A549 (cell line): ENCODE results near the gene BCAS3. TPM values are rescaled to one million over a fixed set of nuclear protein-coding genes. Genes with fewer than 3 reads are reported as not detected.

Experiments
- ATAC-seq, 2 experiments: fragments of 200-7000 bp in 1 of 2; fragments of >200 bp in 1 of 2; cut with Nextera tagmentation in 1 of 2; cut with Tn5 transposase in 1 of 2; 3 replicates each; pipeline versions ENCODE4 v1.8.0 to v1.9.1; 2018 to 2020; ENCODE audit warnings: mild to moderate bottlenecking in 1 of 2, moderate library complexity in 1 of 2
- CTCF ChIA-PET: fragments of 300-600 bp; sonication (Branson Sonifier 250); formaldehyde crosslinking; extraction: SDS; loops from one replicate; lab custom pipeline; 2021; ENCODE audit warnings: antibody characterized with exemption, inconsistent platforms; lab: Yijun Ruan, JAX
- POLR2A ChIA-PET: fragments of 350-600 bp; formaldehyde crosslinking; extraction: SDS; loops from one replicate; lab custom pipeline; 2021; ENCODE audit warnings: antibody characterized with exemption, inconsistent platforms; lab: Yijun Ruan, JAX
- DNase-seq, 2 experiments: peaks; one replicate each; pipeline versions ENCODE4 v3.0.0 to v3.0.0-alpha.2; 2011 to 2016; ENCODE audit warnings: low read depth in 1 of 2, low spot score in 1 of 2
- FAIRE-seq: peaks from 2 replicates; lab custom pipeline; 2011; peaks lifted over from hg19 to GRCh38; lab: Jason Lieb, UNC
- H3K27ac ChIP-seq, 2 experiments: fragments of >200 bp; sonication (Bioruptor Twin); formaldehyde crosslinking; 3 replicates each; pipeline ENCODE4 v1.5.1; 2016 to 2017
- H3K4me1 ChIP-seq: fragments of >200 bp; sonication (Bioruptor Twin); formaldehyde crosslinking; 3 replicates; pipeline ENCODE4 v1.6.1; 2016
- H3K4me2 ChIP-seq: fragments of >200 bp; sonication (Bioruptor Twin); formaldehyde crosslinking; 3 replicates; pipeline ENCODE4 v1.6.1; 2016
- H3K4me3 ChIP-seq: fragments of >200 bp; sonication (Bioruptor Twin); formaldehyde crosslinking; 3 replicates; pipeline ENCODE4 v1.5.1; 2016
- H3K9me3 ChIP-seq: fragments of >200 bp; sonication (Bioruptor Twin); formaldehyde crosslinking; 3 replicates; pipeline ENCODE4 v1.6.1; 2016
- ATOH8 ChIP-seq: fragments of 250-450 bp; sonication (Bioruptor Pico); IDR thresholded peaks from 2 replicates; pipeline ENCODE4 v1.5.0; 2020; ENCODE audit warnings: low read depth, mild to moderate bottlenecking, moderate library complexity
- CBX2 ChIP-seq: fragments of 200-600 bp; sonication (generic); IDR thresholded peaks from 2 replicates; pipeline ENCODE4 v1.6.1; 2016; ENCODE audit warnings: low read depth, mild to moderate bottlenecking, borderline replicate concordance
- E2F6 ChIP-seq: IDR thresholded peaks from 2 replicates; pipeline ENCODE4 v1.6.1; 2012; ENCODE audit warnings: low read depth, borderline replicate concordance
- ELK1 ChIP-seq: fragments of 150-350 bp; IDR thresholded peaks from 2 replicates; pipeline ENCODE4 v1.6.1; 2014; ENCODE audit warnings: low read depth, mild to moderate bottlenecking, low read length
- EP300 ChIP-seq, 2 experiments: fragments of >200 bp; sonication (Bioruptor Twin); formaldehyde crosslinking; IDR thresholded peaks; 2 replicates in 1 of 2; 3 replicates in 1 of 2; pipeline ENCODE4 v1.6.1; 2016 to 2017
- ESRRA ChIP-seq: fragments of 150-350 bp; IDR thresholded peaks from 2 replicates; pipeline ENCODE4 v1.6.1; 2014; ENCODE audit warnings: mild to moderate bottlenecking, low read length, borderline replicate concordance
- FOSL2 ChIP-seq, 2 experiments: fragments of 450-650 bp in 1 of 2; fragments of >200 bp in 1 of 2; sonication (Bioruptor Twin) in 1 of 2; formaldehyde crosslinking; IDR thresholded peaks; 2 replicates each; pipeline versions ENCODE4 v1.5.0 to v1.6.1; 2016 to 2020; ENCODE audit warnings: mild to moderate bottlenecking in 1 of 2, moderate library complexity in 1 of 2
- FOXS1 ChIP-seq: fragments of 250-450 bp; sonication (Bioruptor Pico); IDR thresholded peaks from 2 replicates; pipeline ENCODE4 v1.5.0; 2020; ENCODE audit warnings: mild to moderate bottlenecking, moderate library complexity
- GATA3 ChIP-seq: IDR thresholded peaks from 2 replicates; pipeline ENCODE4 v1.6.1; 2012; ENCODE audit warnings: borderline replicate concordance
- HDAC2 ChIP-seq: fragments of 200-600 bp; sonication (generic); IDR thresholded peaks from 2 replicates; pipeline ENCODE4 v1.6.1; 2016
- HEYL ChIP-seq: fragments of 250-450 bp; sonication (Bioruptor Pico); IDR thresholded peaks from 2 replicates; pipeline ENCODE4 v1.8.0; 2021; ENCODE audit warnings: mild to moderate bottlenecking, moderate library complexity
- MAFK ChIP-seq: fragments of 450-650 bp; IDR thresholded peaks from 2 replicates; pipeline ENCODE4 v1.6.1; 2014; ENCODE audit not compliant: partially characterized antibody
- MYC ChIP-seq: IDR thresholded peaks from 2 replicates; pipeline ENCODE4 v1.6.1; 2012; ENCODE audit warnings: mild to moderate bottlenecking, inconsistent platforms, low read length, improper control_type of control experiment, borderline replicate concordance
- NFE2L2 ChIP-seq: fragments of 150-350 bp; conservative IDR thresholded peaks from 2 replicates; pipeline ENCODE4 v1.6.1; 2014; ENCODE audit warnings: low read length
- NPAS2 ChIP-seq: fragments of 250-450 bp; sonication (Bioruptor Pico); IDR thresholded peaks from 2 replicates; pipeline ENCODE4 v1.8.0; 2022; ENCODE audit warnings: mild to moderate bottlenecking, moderate library complexity, borderline replicate concordance
- PHF8 ChIP-seq: fragments of 200-600 bp; sonication (generic); IDR thresholded peaks from 2 replicates; pipeline ENCODE4 v1.6.1; 2016; ENCODE audit warnings: low read depth, mild to moderate bottlenecking, antibody characterized with exemption, moderate library complexity, borderline replicate concordance
- POLR2A ChIP-seq: IDR thresholded peaks from 2 replicates; pipeline ENCODE4 v1.6.1; 2012; ENCODE audit warnings: mild to moderate bottlenecking, low read length
- RAD21 ChIP-seq, 2 experiments: fragments of >200 bp in 1 of 2; sonication (Bioruptor Twin) in 1 of 2; formaldehyde crosslinking in 1 of 2; IDR thresholded peaks in 1 of 2; conservative IDR thresholded peaks in 1 of 2; 2 replicates in 1 of 2; 3 replicates in 1 of 2; pipeline ENCODE4 v1.6.1; 2012 to 2018; ENCODE audit warnings: inconsistent platforms in 1 of 2
- RARB ChIP-seq: fragments of 250-450 bp; sonication (Bioruptor Pico); IDR thresholded peaks from 2 replicates; pipeline ENCODE4 v1.8.0; 2021; ENCODE audit warnings: mild to moderate bottlenecking, moderate library complexity
- REST ChIP-seq: fragments of 200-600 bp; sonication (generic); IDR thresholded peaks from 2 replicates; pipeline ENCODE4 v1.6.1; 2016; ENCODE audit warnings: antibody characterized with exemption, mild to moderate bottlenecking, moderate library complexity
- RFX5 ChIP-seq: fragments of 450-650 bp; IDR thresholded peaks from 2 replicates; pipeline ENCODE4 v1.7.1; 2014; ENCODE audit warnings: antibody characterized with exemption, mild to moderate bottlenecking, moderate library complexity
- TFCP2L1 ChIP-seq: fragments of 250-450 bp; sonication (Bioruptor Pico); IDR thresholded peaks from 2 replicates; pipeline ENCODE4 v1.5.0; 2021; ENCODE audit warnings: mild to moderate bottlenecking
- TP53 ChIP-seq: fragments of 250-450 bp; sonication (Bioruptor Pico); IDR thresholded peaks from 2 replicates; pipeline ENCODE4 v1.5.0; 2021; ENCODE audit warnings: mild to moderate bottlenecking, moderate library complexity
- ZFP36 ChIP-seq: fragments of 450-650 bp; IDR thresholded peaks from 2 replicates; pipeline ENCODE4 v1.6.1; 2014; ENCODE audit warnings: borderline replicate concordance; ENCODE audit not compliant: partially characterized antibody
- WGBS: methylation state at CpG from one replicate; pipeline ENCODE4 v1.1.6; 2017; ENCODE audit errors: missing lambda C conversion rate; 5-methylcytosine and 5-hydroxymethylcytosine counted together
- polyA plus RNA-seq, 4 experiments: library from polyadenylated mRNA; depleted of rRNA in 3 of 4; stranded (reverse); fragments of >200 nt; fragmentation: RNase III in 1 of 4; extraction: RNeasy Plus Mini Kit Qiagen cat#74134 plus additional on column Dnase treatment in 1 of 4; gene quantifications; 2 replicates in 3 of 4; 3 replicates in 1 of 4; pipeline ENCODE4 v1.2.3, GENCODE V29; 2011 to 2017
- TF ChIP-seq, protein P1 (sequence below): IDR thresholded peaks from 2 replicates; pipeline ENCODE4 v1.6.1; 2012
- TF ChIP-seq, protein P2 (sequence below): fragments of 450-650 bp; IDR thresholded peaks from 2 replicates; pipeline ENCODE4 v1.6.1; 2014; ENCODE audit warnings: antibody characterized with exemption
- TF ChIP-seq, protein P3 (sequence below): fragments of >200 bp; sonication (Bioruptor Twin); formaldehyde crosslinking; IDR thresholded peaks from 2 replicates; pipeline ENCODE4 v1.6.1; 2016

Gene BCAS3
- polyA plus RNA-seq, 2 of the 4 experiments (the other 2 are of a cell fraction): 14.7 to 43.4 TPM

- ATAC-seq (no peak), DNase-seq (no peak), FAIRE-seq (peak; percentile 72)
- Histone ChIP-seq H3K4me2 (no peak overlapping the region), H3K27ac (no peak overlapping the region), H3K9me3 (peaks cover 20% of the 10 kb centered on the region), H3K4me1 (no peaks in the 10 kb centered on the region), H3K4me3 (no peak overlapping the region)
- POLR2A ChIA-PET: no interaction called here
- TF ChIP-seq RARB (CRISPR knock-in tag): no peak
- TF ChIP-seq, protein P1, sequence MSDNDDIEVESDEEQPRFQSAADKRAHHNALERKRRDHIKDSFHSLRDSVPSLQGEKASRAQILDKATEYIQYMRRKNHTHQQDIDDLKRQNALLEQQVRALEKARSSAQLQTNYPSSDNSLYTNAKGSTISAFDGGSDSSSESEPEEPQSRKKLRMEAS: no peak
- no peak for TF ChIP-seq POLR2A
- TF ChIP-seq, protein P2, sequence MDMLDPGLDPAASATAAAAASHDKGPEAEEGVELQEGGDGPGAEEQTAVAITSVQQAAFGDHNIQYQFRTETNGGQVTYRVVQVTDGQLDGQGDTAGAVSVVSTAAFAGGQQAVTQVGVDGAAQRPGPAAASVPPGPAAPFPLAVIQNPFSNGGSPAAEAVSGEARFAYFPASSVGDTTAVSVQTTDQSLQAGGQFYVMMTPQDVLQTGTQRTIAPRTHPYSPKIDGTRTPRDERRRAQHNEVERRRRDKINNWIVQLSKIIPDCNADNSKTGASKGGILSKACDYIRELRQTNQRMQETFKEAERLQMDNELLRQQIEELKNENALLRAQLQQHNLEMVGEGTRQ: no peak
- no peak for TF ChIP-seq RAD21 (conservative IDR thresholded peaks at IDR 0.05 in 1 of 2, IDR thresholded peaks at IDR 0.05 in 1 of 2)
- TF ChIP-seq FOSL2 (IDR thresholded peaks at IDR 0.05): no peak
- 0 out of 2 replicates have a peak, but pooled peaks have one; percentile 27 for TF ChIP-seq FOSL2 (CRISPR knock-in tag; IDR thresholded peaks at IDR 0.05)
- 93% methylated on average over 2 of the region's 2 CpGs for WGBS
- CTCF ChIA-PET: interaction anchor here (1.1 kb wide), 1 partner anchor 15 kb away, joined by 4 read pairs; no protein-coding TSS in a partner anchor
Measured at GRCh38 chr17:61088556-61088955, 410.9 kb downstream of the BCAS3 start.

DNA sequence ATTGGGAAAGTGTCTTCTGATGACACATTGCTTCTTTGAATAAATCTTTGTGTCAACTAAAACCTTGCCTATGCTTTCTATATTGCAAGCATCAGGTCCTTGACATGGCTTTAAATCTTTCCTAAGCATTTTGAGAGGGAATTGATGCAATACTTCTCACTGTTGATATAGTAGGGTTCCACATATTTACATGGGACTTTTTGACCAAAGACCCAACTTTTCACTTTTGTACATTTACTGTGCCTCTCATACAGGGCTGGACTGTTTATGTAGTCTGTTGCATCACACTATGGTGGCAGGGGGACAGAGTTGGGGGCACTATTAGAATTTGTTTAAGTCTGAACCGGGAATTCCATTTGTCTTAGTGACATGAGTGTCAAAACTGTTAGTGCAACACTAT, 413.4 kb downstream of the BCAS3 start:
- Histone ChIP-seq H3K27ac (no peak overlapping the region), H3K4me1 (no peaks in the 10 kb centered on the region), H3K4me3 (no peak overlapping the region), H3K4me2 (no peak overlapping the region), H3K9me3 (peaks cover 23% of the 10 kb centered on the region)
- 39% methylated on average over 1 of the region's 1 CpG for WGBS
- CTCF ChIA-PET: interaction anchor here (0.9 to 1.2 kb wide), 2 partner anchors 67 to 308 kb away, joined by 3 read pairs; partner anchors contain the start of gene TBX2
- ATAC-seq: no peak
- POLR2A ChIA-PET: no interaction called here
- FAIRE-seq: no peak
- no peak for DNase-seq
- TF ChIP-seq MYC: no peak
- TF ChIP-seq TFCP2L1 (CRISPR knock-in tag): no peak
- TF ChIP-seq FOXS1 (CRISPR knock-in tag): no peak
- TF ChIP-seq PHF8: no peak
- TF ChIP-seq ELK1: no peak
- TF ChIP-seq, protein P3, sequence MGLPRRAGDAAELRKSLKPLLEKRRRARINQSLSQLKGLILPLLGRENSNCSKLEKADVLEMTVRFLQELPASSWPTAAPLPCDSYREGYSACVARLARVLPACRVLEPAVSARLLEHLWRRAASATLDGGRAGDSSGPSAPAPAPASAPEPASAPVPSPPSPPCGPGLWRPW: no peak
- no peak for TF ChIP-seq RAD21 (conservative IDR thresholded peaks at IDR 0.05 in 1 of 2, IDR thresholded peaks at IDR 0.05 in 1 of 2)
- TF ChIP-seq EP300 (IDR thresholded peaks at IDR 0.05): no peak
- no peak for TF ChIP-seq NPAS2

DNA sequence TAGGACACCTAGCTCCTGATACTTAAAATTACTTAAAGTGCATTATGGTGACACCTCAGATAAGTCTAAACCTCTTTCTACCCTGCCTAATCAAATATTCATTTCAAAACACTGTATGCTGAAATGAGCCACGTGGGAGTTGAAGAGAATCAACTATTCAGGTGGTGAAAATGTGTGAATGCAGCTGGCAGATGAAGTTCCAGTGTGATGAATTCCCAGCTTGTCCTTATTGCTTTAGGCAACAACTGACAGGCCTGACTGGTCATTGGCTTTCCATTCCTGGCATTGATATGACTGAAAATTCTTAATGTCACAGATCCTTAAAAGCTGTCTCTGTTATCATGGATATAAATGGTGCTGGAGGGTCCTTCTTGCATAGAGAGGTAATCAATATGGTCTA, 420.1 kb downstream of the BCAS3 start:
- ChIA-PET POLR2A (no interaction called here), CTCF (interaction anchor here (1.0 to 1.3 kb wide), 2 partner anchors 24 to 315 kb away, joined by 3 read pairs; no protein-coding TSS in a partner anchor)
- H3K4me2 ChIP-seq: no peak overlapping the region
- TF ChIP-seq FOXS1 (CRISPR knock-in tag) (no peak), GATA3 (no peak), CBX2 (no peak), MAFK (no peak), ESRRA (no peak), ZFP36 (no peak), TP53 (CRISPR knock-in tag) (no peak), RFX5 (no peak), HDAC2 (no peak), HEYL (CRISPR knock-in tag) (no peak), EP300 (IDR thresholded peaks at IDR 0.05) (no peak), REST (no peak), ATOH8 (CRISPR knock-in tag) (no peak), NFE2L2 (no peak), E2F6 (no peak)
- ATAC-seq (no peak), FAIRE-seq (peak; percentile 54), DNase-seq (no peak)
- WGBS: 21% methylated on average over 1 of the region's 1 CpG
- H3K4me3 ChIP-seq: no peak overlapping the region
- H3K27ac ChIP-seq: no peak overlapping the region
- no peaks in the 10 kb centered on the region for H3K4me1 ChIP-seq
- peaks cover 8% of the 10 kb centered on the region; the same call in 2 of the 3 replicates for H3K9me3 ChIP-seq
